Pancreas (tissue), 10 donors: ENCODE data around the gene CAMSAP1. TPM values are rescaled to one million over a fixed set of nuclear protein-coding genes. Genes with fewer than 3 reads are reported as not detected.
"Not testable (repeated sequence)": the region's sequence is repeated elsewhere in the genome, so short reads cannot be mapped to it uniquely, and the experiment has no call there.

ENCODE experiments used
- ATAC-seq, 4 donors: fragments of 200-7000 bp; cut with Tn5 transposase; one replicate each; pipeline versions ENCODE4 v1.8.0 to v1.9.1; 2020; ENCODE audit warnings: mild to moderate bottlenecking in 4 of 4, moderate library complexity in 4 of 4
- DNase-seq, 6 donors: peaks; one replicate each; pipeline ENCODE4 v3.0.0-alpha.2; 2020
- FAIRE-seq: peaks from 2 replicates; lab custom pipeline; 2012; peaks lifted over from hg19 to GRCh38; lab: Jason Lieb, UNC
- H3K27ac ChIP-seq, 4 donors: fragments of 200-600 bp; sonication (generic); 1 replicate in 3 of 4; 2 replicates in 1 of 4; pipeline versions ENCODE4 v1.5.0 to v1.8.0; 2020
- H3K27me3 ChIP-seq, 4 donors: fragments of 200-600 bp; one replicate each; pipeline ENCODE4 v1.8.0; 2021
- H3K36me3 ChIP-seq, 3 donors: fragments of 200-600 bp; sonication (generic) in 1 of 3; one replicate each; pipeline versions ENCODE4 v1.5.0 to v1.8.0; 2020 to 2021
- H3K4me1 ChIP-seq, 3 donors: fragments of 200-600 bp; one replicate each; pipeline ENCODE4 v1.8.0; 2021
- H3K4me3 ChIP-seq, 4 donors: fragments of 200-600 bp; sonication (generic) in 2 of 4; one replicate each; pipeline versions ENCODE4 v1.5.0 to v1.8.0; 2020 to 2021
- H3K9me3 ChIP-seq, 4 donors: fragments of 200-600 bp; one replicate each; pipeline ENCODE4 v1.8.0; 2021
- WGBS, 2 donors: extraction: QIAGEN DNeasy Blood & Tissue Kit; methylation state at CpG; one replicate each; pipeline ENCODE4 v1.1.7; 2013; 5-methylcytosine and 5-hydroxymethylcytosine counted together
- intact Hi-C, 3 donors: fragments of 100-400 bp; cut with DNase I; formaldehyde crosslinking; loops; one replicate each; pipeline versions ENCODE4 v1.11.1 to v1.14.2; 2022
- polyA plus RNA-seq, 2 donors: library from polyadenylated mRNA; stranded (reverse); fragments of 200-250 nt; gene quantifications; one replicate each; pipeline ENCODE4 v1.2.3, GENCODE V29; 2013
- total RNA-seq, 6 donors: library from RNA; stranded (reverse); fragmentation: NEBNext Ultra II Directional in 4 of 6; extraction: Animal tissue kit (Norgen Biotek cat#: 25700) in 4 of 6; gene quantifications; one replicate each; pipeline versions ENCODE4 v1.2.1 to v1.2.4, GENCODE V29; 2021 to 2023
- TF ChIP-seq, protein P1 (sequence below), 4 donors: fragments of 200-600 bp; sonication (generic) in 3 of 4; IDR thresholded peaks; one replicate each; pipeline versions ENCODE4 v1.5.0 to v1.8.0; 2021; ENCODE audit warnings: antibody characterized with exemption in 4 of 4
- donor health status: healthy with polysubstance abuse.
- donor health status: DM: no; HTN: no; CAD: no; lungs with moderate emphysema.
- donor health status: DM: no; HTN: no; CAD: no.
- donor health status: control.
- donor health status: control.
- donor health status: Bipolar disorder and iron deficiency.
- donor health status: DM: yes; HTN: yes; CAD: no.
- donor health status: DM: no; HTN: no; CAD: no.
- donor health status: DM: no; HTN: no; CAD: no.
- donor health status: DM: yes; HTN: yes; CAD: no.

CAMSAP1 gene
- total and polyA plus RNA-seq, 8 donors: 3.8 to 20.1 (median 12.7) TPM

DNA sequence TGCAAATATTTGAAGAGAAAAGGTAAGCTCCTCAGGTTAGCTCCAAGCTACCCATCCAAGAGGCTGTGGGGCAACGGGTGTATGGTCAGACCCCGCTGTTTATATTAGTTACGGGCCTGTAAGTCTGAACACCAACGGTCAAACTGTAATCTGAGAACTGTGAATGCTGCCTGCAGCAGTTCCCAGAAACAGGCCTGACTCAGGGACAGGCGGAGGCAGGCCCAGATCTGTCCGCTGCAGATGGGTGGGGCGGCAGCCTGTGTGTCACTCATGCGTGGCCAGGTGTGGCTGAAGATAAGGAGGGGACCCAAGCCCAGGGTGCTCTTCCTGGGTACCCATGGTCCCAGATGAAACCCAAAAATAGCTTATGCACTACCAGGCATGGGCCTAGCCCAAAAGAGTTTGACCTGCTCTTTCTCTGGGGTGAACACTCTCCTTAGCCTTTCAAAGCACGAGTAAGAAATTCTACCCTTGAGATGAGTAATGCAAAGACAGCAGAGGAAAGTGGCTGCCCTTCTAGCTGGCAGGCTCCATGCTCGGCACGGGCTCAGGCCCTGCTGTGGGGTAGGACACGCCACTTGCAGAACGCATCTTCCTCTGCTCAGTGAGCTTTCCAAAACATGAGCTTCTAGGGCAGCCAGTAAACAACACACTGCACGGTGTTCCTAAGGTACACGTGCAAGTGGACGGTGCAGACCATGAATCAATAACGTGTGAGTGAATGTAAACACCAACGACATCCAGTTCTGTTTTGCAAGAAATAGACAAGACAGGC, 44.7 kb upstream of the CAMSAP1 start:
- Histone ChIP-seq H3K27ac (no peak overlapping the region), H3K27me3 (no peaks in the 10 kb centered on the region), H3K9me3 (no peaks in the 10 kb centered on the region), H3K4me3 (no peak overlapping the region), H3K36me3 (peaks cover 0 to 20% (median 7%) of the 10 kb centered on the region in 3 donors), H3K4me1 (no peaks in the 10 kb centered on the region)
- FAIRE-seq: no peak
- no peak for DNase-seq
- 77 to 84% methylated on average over 18 of the region's 18 CpGs for WGBS, 2 donors
- intact Hi-C loops: no loop called here
- peak in 2 of 4 donors; percentile 65 to 70 for ATAC-seq
- TF ChIP-seq, protein P1, sequence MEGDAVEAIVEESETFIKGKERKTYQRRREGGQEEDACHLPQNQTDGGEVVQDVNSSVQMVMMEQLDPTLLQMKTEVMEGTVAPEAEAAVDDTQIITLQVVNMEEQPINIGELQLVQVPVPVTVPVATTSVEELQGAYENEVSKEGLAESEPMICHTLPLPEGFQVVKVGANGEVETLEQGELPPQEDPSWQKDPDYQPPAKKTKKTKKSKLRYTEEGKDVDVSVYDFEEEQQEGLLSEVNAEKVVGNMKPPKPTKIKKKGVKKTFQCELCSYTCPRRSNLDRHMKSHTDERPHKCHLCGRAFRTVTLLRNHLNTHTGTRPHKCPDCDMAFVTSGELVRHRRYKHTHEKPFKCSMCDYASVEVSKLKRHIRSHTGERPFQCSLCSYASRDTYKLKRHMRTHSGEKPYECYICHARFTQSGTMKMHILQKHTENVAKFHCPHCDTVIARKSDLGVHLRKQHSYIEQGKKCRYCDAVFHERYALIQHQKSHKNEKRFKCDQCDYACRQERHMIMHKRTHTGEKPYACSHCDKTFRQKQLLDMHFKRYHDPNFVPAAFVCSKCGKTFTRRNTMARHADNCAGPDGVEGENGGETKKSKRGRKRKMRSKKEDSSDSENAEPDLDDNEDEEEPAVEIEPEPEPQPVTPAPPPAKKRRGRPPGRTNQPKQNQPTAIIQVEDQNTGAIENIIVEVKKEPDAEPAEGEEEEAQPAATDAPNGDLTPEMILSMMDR (IDR thresholded peaks at IDR 0.05): no peak

DNA sequence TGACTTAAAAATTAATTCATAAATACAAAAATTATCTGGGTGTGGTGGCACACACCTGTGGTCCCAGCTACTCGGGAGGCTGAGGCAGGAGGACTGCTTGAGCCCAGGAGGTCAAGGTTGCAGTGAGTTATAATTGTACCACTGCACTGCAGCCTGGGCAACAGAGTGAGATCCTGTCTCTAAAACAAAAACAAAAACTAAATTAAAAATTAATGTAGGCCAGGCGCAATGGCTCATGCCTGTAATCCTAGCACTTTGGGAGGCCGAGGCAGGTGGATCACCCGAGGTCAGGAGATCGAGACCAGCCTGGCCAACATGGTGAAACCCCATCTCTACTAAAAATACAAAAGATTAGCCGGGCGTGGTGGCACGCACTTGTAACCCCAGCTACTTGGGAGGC, 44.0 kb upstream of the CAMSAP1 start:
- FAIRE-seq: not testable (repeated sequence)
- H3K36me3 ChIP-seq: peaks cover 0 to 25% (median 8%) of the 10 kb centered on the region in 3 donors

DNA sequence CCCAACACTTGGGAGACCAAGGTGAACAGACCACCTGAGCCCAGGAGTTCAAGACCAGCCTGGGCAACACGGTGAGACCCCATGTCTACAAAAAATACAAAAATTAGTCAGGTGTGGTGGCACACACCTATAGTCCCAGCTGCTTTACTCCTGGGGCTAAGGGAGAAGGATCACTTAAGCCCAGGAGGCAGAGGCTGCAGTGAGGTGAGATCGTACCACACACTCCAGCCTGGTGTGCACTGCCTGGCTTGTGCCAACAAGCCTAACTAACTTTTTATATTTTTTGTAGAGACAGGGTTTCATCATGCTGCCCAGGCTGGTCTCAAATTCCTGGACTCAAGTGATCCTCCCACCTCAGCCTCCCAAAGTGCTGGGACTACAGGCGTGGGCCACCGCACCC, 43.5 kb upstream of the CAMSAP1 start:
- 96 to 100% methylated on average over 4 of the region's 4 CpGs for WGBS, 2 donors
- H3K27me3 ChIP-seq, intact Hi-C loops, H3K27ac ChIP-seq, H3K9me3 ChIP-seq, ATAC-seq, H3K4me3 ChIP-seq, H3K4me1 ChIP-seq, DNase-seq, FAIRE-seq: not testable (repeated sequence)
- peaks cover 0 to 29% (median 13%) of the 10 kb centered on the region in 3 donors for H3K36me3 ChIP-seq

More for the DNA sequence above, 44.0 kb upstream of the CAMSAP1 start:
- intact Hi-C loops, H3K4me1 ChIP-seq, H3K27me3 ChIP-seq, H3K27ac ChIP-seq, H3K4me3 ChIP-seq, ATAC-seq, H3K9me3 ChIP-seq, DNase-seq: not testable (repeated sequence)
- WGBS, 2 donors: 95 to 98% methylated on average over 8 of the region's 8 CpGs

DNA sequence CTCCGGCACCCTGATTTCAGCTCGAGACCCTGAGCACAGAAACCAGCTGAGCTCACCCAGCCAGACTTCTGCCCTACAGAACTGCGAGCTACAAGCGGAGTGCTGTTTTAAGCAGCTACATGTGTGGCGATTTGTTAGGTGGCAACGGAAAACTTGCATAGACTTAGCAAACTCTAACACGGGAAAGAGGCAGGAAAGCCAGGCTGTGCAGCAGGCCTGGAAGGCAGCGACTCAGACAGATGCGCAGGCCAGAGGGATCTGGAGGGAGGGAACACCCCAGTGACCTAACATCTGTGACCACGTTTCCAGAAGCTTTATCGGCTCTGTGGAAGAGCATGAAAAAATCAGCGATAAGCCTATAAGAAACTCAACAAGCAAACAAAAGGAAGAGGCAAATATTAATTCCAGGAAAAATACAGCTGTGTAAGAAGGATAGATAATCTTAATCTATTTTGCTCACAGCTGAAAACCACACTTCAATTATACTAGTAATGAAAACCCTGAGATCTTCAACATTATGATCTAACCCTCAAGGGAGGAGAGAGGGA, 42.9 kb upstream of the CAMSAP1 start:
- Histone ChIP-seq H3K36me3 (peaks cover 0 to 35% (median 15%) of the 10 kb centered on the region in 3 donors), H3K27me3 (no peaks in the 10 kb centered on the region), H3K9me3 (no peaks in the 10 kb centered on the region), H3K4me1 (no peaks in the 10 kb centered on the region), H3K4me3 (no peak overlapping the region), H3K27ac (no peak overlapping the region)
- no peak for FAIRE-seq
- intact Hi-C loops: no loop called here
- TF ChIP-seq, protein P1 (IDR thresholded peaks at IDR 0.05): no peak
- DNase-seq: no peak
- WGBS, 2 donors: 90 to 91% methylated on average over 12 of the region's 12 CpGs
- ATAC-seq: no peak

DNA sequence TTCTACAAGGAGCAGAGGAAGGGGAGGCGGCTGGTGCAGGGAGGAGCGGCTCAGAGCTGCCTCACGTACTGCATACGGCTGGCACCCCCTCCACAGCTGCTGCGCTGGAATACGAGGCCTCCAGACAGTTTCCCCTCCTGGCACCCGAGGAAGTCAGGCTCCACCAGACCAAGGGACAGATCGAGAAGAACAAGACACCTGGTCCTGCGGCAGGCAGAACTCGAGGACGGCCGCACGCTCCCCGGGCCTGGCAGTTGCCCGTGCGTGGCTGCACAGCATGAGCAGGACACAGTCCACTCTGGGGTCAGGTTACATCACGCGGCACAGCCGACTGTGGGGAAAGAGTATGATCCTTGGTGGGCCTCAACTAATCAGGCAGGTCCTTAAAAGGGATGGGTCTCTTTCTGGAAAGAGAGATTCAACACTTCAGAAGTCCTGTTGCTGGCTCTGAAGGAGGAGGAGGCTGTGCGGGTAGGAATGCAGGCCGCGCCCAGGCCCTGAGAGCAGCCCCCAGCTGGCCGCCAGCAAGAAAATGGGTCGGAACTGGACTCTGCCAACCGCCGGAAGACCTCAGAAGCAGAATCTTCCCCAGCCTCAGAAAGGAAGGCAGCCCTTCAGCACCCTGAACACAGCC, 42.3 kb upstream of the CAMSAP1 start:
- no peak for ATAC-seq
- Histone ChIP-seq H3K4me1 (no peaks in the 10 kb centered on the region), H3K27me3 (no peaks in the 10 kb centered on the region), H3K4me3 (no peak overlapping the region), H3K27ac (no peak overlapping the region), H3K9me3 (no peaks in the 10 kb centered on the region), H3K36me3 (peaks cover 0 to 41% (median 15%) of the 10 kb centered on the region in 3 donors)
- no peak for FAIRE-seq
- intact Hi-C loops: no loop called here
- TF ChIP-seq, protein P1 (IDR thresholded peaks at IDR 0.05): no peak
- 92 to 96% methylated on average over 25 to 26 of the region's 26 CpGs for WGBS, 2 donors
- no peak for DNase-seq
